HuH-7.5 (cell line): ENCODE results near the gene NDUFA11.
A peak's percentile ranks its signal among the peaks of the same experiment; 100 is the strongest.
"Not testable (repeated sequence)": the region's sequence is repeated elsewhere in the genome, so short reads cannot be mapped to it uniquely, and the experiment has no call there.

Experiments
- DNase-seq: peaks from one replicate; pipeline ENCODE4 v3.0.0; 2011; ENCODE audit warnings: low spot score

The NDUFA11 gene

DNA sequence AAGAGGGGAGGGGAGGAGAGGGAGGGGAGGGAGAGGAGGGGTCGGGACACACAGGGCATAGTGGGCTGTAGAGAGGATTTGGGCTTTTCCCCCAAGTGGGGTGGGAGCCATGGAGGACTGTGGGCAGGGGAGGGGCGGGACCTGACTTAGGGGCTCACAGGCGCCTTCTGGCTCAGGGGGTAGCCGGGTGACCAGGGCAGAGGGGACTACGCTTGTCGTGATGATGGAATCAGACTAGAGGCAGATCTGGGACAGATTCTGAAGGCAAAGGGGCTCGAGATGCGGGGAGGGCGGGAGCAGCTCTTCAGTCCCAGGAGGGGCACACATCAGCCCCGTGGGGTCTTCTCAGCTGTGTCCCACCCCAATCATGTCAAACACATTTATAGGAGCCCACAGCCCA is 13.5 kb downstream of the NDUFA11 start:
- no peak for DNase-seq

GRCh38 chr19:5889288-5889971 is 14.2 kb downstream of the NDUFA11 start:
- no peak for DNase-seq

DNA sequence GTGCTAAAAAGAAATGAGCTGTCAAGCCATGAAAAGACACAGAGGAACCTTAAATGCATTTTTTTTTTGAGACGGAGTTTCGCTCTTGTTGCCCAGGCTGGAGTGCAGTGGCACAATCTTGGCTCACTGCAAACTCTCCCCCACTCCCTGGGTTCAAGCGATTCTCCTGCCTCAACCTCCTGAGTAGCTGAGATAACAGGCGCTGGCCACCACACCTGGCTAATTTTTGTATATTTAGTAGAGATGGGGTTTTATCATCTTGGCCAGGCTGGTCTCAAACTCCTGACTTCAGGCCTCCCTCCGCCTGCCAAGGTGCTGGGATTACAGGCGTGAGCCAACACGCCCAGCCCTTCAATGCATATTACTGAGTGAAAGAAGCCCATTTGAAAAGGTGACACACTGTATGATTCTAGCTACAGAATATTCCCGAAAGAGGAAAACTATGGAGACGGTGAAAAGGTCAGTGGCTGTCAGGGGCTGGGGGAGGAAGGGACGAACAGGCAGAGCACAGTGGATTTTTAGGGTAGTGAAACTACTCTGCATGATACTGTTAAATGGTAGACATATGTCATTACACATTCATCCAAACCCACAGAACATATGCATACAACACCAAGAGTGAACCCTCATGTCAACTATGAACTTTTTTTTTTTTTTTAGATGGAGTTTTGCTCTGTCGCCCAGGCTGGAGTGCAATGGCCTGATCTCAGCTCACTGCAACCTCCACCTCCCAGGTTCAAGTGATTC is 19.4 kb downstream of the NDUFA11 start:
- DNase-seq: not testable (repeated sequence)

DNA sequence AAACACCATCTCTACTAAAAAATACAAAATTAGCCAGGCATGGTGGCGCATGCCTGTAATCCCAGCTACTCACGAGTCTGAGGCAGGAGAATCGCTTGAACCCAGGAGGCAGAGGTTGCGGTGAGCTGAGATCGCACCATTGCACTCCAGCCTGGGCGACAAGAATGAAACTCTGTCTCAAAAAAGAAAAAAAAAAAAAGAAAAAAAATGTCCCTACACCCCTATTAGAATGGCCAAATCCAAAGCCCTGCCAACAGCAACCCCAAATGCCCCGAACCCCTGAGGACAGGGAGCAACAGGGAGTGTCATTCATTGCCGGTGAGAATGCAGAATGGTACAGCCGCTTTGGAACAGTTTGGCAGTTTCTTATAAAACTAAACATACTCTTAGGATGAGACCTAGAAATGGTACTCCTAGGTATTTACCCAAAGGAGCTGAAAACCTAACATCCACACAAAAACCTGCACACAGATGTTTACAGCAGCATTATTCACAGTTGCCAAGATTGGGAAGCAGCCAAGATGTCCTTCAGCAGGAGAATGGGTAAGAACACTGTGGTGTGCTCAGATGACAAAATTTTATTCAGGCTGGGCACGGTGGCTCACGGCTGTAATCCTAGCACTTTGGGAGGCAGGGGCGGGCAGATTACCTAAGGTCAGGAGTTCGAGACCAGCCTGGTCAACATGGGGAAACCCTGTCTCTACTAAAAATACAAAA is 20.3 kb downstream of the NDUFA11 start:
- DNase-seq: not testable (repeated sequence)

DNA sequence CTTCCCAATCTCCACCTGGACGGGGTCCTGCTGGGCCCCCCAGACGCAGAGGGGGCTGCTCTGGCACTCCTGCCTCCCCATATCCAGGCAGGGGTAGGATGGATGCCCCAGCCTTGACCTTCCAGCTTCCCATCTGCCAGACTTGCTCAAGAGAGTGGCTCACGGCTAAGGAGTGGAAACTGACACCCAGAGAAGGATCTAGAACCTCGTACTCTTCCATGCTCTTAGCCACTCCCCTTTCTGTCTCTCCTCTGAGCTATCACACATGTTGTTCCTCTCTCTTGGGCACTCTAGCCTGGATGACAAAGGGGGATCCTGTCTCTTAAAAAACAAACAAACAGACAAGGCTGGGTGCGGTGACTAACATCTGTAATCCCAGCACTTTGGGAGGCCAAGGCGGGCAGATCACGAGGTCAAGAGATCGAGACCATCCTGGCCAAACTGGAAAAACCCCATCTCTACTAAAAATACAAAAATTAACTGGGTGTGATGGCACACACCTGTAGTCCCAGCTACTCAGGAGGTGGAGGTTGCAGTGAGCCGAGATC is 21.1 kb downstream of the NDUFA11 start:
- no peak for DNase-seq

DNA sequence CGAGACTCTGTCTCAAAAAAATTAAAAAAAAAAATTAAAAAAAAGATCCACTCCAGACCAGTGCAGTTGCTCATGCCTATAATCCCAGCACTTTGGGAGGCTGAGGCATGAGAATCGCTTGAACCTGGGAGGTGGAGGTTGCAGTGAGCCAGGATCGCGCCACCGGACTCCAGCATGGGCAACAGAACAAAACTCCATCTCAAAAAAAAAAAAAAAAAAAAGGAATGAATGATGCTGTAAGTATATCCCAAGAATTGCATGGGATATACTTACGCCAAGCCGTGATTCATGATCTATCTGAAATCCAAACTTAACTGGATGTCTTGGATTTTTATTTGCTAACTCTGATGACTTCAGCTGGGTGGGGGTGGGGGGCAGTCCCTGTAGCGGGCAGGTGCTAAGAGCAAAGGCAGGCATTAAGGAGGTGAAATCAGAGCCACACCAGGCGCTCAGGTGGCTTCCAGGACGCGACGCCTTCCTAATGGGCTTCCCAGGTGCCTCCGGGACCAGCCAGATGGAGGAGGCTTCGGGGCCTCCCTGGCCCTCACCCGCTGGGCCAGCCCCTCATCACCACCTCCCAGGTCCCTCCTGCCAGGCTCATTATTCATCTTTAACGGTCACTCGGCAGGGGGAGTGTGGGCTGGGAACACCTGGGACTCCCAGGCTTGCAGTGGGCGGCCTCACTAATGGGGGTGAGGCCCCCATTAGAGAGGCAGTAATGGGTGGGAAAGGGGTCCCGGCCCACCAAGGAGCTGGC is 21.9 kb downstream of the NDUFA11 start:
- DNase-seq: no peak

DNA sequence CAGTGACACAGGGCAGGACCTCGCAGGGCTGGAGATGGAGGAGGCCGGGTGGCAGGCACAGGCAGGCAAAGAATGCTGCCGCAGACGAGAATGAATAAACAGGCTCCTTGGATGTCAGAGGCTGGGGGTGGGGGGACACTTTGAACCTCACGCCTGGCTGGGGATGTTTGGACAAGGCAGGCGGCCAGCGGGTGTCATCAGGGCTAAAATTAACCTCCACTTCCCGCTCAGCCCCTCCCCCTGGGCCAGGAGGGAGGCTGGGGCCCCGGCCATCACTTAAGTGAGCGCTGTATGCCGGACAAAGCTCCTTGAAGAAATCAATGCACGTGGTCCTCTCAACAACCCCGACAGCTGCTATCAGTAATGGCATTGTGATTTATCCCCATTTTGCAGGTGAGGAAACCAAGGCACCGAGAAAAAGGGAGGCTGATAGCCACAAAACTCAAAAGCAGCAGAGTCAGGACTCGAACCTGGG is 22.9 kb downstream of the NDUFA11 start:
- peak; percentile 83 for DNase-seq

DNA sequence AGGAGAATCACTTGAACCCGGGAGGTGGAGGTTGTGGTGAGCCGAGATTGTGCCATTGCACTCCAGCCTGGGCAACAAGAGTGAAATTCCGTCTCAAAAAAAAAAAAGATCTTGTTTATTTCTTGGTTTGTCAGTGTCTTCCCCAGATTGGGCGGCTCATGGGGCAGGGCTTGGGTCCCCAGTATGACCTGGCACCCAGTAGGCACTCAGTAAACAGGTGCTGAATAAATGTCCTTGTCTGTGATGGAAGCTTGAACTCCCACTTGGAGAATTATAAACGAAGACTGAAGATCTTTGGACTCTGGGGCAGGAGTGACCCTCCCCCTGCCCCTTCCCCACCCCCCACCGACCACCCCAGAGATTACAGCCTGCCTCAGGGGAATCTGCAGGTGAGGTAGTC is 23.4 kb downstream of the NDUFA11 start:
- no peak for DNase-seq

- DNase-seq: no peak
Observed at GRCh38 chr19:5877882-5878281, 25.7 kb downstream of the NDUFA11 start.

DNA sequence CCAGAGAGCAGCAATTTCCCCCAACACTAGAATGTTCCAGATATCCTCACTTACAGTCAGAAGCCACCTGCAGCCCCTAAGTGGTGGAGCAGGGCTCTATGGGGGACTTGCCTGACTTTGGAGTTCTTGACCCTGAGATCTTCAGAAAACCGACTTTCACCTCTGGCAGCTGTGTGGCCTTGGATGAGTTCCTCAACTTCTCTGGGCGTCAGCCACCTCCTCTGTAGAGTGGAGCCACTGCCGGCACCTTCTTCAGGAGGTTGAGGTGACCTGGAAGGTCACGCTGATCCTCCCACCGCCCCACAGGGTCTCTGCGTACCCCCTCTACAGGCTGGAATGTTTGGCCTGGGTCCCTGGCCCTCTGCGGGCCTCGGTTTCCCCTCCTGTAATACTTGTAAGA is 26.2 kb downstream of the NDUFA11 start:
- DNase-seq: no peak

DNA sequence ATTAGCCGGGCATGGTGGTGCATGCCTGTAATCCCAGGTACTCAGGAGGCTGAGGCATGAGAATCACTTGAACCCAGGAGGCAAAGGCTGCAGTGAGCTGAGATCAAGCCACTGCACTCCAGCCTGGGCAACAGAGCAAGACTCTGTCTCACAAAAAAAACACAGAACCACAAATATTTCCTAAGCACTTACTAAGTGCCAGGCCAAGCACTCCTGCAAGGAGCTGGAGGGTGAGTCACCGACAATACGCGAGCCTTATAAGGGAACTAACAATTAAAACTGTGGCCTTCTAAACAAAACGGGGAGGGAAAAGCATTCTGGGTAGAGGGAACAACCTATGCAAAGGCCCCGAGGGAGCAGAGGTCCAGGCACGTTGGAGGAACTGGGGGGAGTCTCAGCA is 29.1 kb downstream of the NDUFA11 start:
- not testable (repeated sequence) for DNase-seq

- no peak for DNase-seq
Observed at GRCh38 chr19:5873617-5874199, 29.9 kb downstream of the NDUFA11 start.

DNA sequence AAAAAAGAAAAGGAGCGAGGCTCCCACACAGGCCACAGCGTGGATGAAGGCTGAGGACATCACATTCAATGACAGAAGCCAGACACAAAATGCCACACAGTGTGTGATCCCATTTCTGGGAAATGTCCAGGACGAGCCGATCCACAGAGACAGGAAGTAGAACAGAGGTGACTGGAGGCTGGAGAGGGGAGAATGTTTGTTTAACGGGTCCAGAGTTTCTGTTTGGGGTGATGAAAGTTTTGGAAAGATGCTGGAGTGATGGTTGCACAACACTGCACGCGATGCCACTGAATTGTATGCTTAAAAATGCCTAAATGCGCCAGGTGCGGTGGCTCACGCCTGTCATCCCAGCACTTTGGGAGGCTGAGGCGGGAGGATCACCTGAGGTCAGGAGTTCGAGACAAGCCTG is 32.6 kb downstream of the NDUFA11 start:
- DNase-seq: peak; percentile 79

DNA sequence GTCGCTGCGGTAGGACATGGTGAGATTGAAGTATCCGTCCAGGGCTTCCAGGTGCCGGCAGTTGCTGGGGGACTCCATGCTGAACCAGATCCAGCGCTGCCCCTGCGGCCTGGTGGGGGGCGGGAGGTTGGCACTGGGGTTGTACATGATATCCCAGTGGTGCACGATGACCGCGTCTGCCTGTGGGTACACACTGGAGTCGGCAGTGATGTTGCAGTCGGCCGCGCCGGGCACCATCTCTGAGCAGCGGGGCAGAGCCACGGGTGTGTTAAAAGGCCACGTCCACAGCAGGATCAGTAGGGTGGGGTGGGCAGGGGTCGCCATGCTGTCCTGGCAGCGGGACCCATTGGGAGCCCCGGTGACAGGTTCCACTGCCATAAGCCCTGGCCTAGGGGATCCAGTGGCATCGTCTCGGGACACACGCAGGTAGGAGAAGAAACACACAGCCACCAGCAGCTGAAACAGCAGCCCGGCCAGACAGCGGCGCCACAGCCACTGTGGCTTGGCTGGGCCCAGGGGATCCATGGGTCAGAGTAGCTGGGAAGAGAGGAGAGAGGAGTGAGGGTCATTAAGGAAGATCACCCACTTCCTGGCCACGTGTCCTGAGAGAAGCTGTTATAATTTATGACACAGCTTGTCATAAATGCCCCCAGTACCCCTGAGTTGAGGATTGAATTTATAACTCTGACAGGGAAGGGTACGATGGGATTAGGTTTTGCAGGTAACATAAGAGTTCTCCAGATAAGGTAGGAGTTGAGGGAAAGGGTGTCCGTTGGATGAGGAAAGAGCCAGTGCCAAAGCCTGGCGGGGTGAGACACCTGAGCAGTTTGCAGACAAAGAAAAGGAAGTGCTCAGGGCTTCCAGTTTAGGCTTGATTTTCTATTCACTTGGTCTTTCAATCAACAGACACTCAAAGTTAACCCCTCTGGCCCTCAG is 36.1 kb downstream of the NDUFA11 start:
- DNase-seq: no peak

DNA sequence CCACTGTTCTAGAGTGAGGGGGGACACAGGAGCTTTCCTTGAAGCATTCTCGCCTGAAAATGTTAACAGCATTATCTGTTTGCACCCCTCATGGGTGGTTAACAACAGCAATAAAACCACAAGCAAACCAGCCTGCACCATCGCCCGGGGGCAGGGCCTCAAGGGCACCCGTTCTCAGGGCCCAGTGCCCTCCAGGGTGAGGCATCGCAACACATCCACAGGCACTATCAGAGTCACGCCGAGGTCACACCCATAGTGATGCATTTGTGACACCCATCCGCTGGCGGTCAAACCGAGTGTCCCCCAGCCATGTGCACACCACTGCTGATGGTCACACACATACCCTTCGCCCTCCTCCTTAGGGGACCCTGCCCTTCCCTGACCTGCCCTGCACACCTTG is 37.8 kb downstream of the NDUFA11 start:
- DNase-seq: no peak

DNA sequence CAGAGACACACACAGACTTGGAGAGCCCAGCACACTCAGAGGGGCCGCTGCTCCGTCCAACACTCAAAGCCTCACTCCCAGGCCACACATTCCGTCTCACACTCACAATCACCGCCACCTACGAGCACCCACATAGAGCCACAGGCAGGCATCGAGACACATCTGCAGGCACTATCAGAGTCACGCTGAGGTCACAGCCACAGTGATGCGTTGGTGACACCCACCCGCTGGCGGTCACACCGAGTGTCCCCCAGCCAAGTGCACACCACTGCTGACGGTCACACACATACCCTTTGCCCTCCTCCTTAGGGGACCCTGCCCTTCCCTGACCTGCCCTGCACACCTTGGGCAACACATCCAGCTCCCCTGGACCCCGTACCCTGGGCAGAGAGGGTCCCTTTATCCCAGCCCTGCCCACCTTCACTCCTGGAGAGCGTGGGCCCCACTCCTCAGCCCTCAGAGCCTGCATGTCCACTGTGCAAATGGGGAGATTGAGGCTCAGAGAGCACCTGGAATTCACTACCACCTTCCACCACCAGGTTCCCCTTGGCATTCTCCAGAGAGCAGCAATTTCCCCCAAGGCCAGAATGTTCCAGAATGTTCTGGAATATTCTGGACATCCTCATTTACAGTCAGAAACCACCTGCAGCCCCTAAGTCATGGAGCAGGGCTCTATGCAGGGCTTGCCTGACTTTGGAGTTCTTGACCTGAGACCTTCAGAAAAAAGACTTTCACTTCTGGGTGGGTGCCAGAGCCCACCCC is 38.7 kb downstream of the NDUFA11 start:
- DNase-seq: no peak

GRCh38 chr19:5864013-5864720 is 39.4 kb downstream of the NDUFA11 start:
- DNase-seq: no peak

GRCh38 chr19:5863030-5863665 is 40.4 kb downstream of the NDUFA11 start:
- DNase-seq: no peak
